ENCODE results near the gene IGF2. TPM values are rescaled to one million over a fixed set of nuclear protein-coding genes. Genes with fewer than 3 reads are reported as not detected.

The IGF2 gene
- total and polyA plus RNA-seq, 10 of the 15 experiments (the other 5 are each of a cell fraction or from before 2014, with no cell fraction given), result 0.41 TPM; not detected in 9

GRCh38 chr11:2136209-2136951 is 2.8 kb downstream of the IGF2 start:
- intact Hi-C loops (cut with micrococcal nuclease; ENCODE audit: unreplicated experiment) (no loop called here), in situ Hi-C loops (cut with MboI) (no loop called here)
- no peak for TF ChIP-seq CHD2 (IDR thresholded peaks at IDR 0.05; ENCODE audit: borderline replicate concordance, low read depth, low read length)
- no peak for TF ChIP-seq RUNX3 (IDR thresholded peaks at IDR 0.05; ENCODE audit: low read length)
- TF ChIP-seq HDGF (IDR thresholded peaks at IDR 0.05), result no peak
- no peak for TF ChIP-seq RBBP5 (conservative IDR thresholded peaks at IDR 0.05)
- no peak for TF ChIP-seq BCL3 (IDR thresholded peaks at IDR 0.05; ENCODE audit: borderline replicate concordance, insufficient read depth, low read depth, low read length, poor library complexity, severe bottlenecking)
- TF ChIP-seq JUNB (IDR thresholded peaks at IDR 0.05), result no peak
- no peak for TF ChIP-seq PAX5 (IDR thresholded peaks at IDR 0.05; ENCODE audit: borderline replicate concordance, low read depth, low read length)
- no peak for TF ChIP-seq FOS (IDR thresholded peaks at IDR 0.05; ENCODE audit: borderline replicate concordance, extremely low read depth, insufficient read length)
- TF ChIP-seq SKIL (IDR thresholded peaks at IDR 0.05; ENCODE audit: low read depth, poor library complexity, severe bottlenecking), result no peak
- no peak for TF ChIP-seq SP1 (IDR thresholded peaks at IDR 0.05; ENCODE audit: low read depth, low read length)
- no peak for TF ChIP-seq HDAC2 (IDR thresholded peaks at IDR 0.05)
- no peak for TF ChIP-seq ZBTB40 (IDR thresholded peaks at IDR 0.05; ENCODE audit: borderline replicate concordance)
- no peak for TF ChIP-seq SREBF2 (IDR thresholded peaks at IDR 0.05; ENCODE audit: low read length)
- no peak for TF ChIP-seq BRCA1 (IDR thresholded peaks at IDR 0.05; ENCODE audit: low read depth, low read length)
- no peak for TF ChIP-seq TBL1XR1 (IDR thresholded peaks at IDR 0.05; ENCODE audit: low read depth, low read length)
- no peak for TF ChIP-seq NFIC (IDR thresholded peaks at IDR 0.05; ENCODE audit: low read depth, low read length)
- TF ChIP-seq LARP7 (IDR thresholded peaks at IDR 0.05), result no peak
- POLR2A ChIA-PET, result no interaction called here
- no peak overlapping the region for H3K9ac ChIP-seq (ENCODE audit: control insufficient read depth, insufficient read depth, low read length)
- CTCF ChIA-PET, result no interaction called here
- H4K20me1 ChIP-seq (ENCODE audit: control insufficient read depth, insufficient read depth), result no peaks in the 10 kb centered on the region
- H3K4me2 ChIP-seq (ENCODE audit: control insufficient read depth, insufficient read depth), result no peak overlapping the region
- BruUV-seq (replicated peaks), result no TSS peak
- ATAC-seq (no peak), DNase-seq (ENCODE audit: low read depth, low spot score) (no peak), FAIRE-seq (no peak)
- no peaks in the 10 kb centered on the region for H3K79me2 ChIP-seq (ENCODE audit: control insufficient read depth, insufficient read depth, low read length)
- RAD21 ChIA-PET (ENCODE audit: unreplicated experiment), result no interaction called here
- no peaks in the 10 kb centered on the region for H3K36me3 ChIP-seq (ENCODE audit: control insufficient read depth in 2 of 2, insufficient read depth in 2 of 2, low read length in 1 of 2)
- no peak overlapping the region for H2AFZ ChIP-seq (ENCODE audit: control insufficient read depth, low read depth, low read length)
- H3K4me1 ChIP-seq (ENCODE audit: control insufficient read depth, insufficient read depth, low read length), result no peaks in the 10 kb centered on the region
- peaks cover 3 to 5% of the 10 kb centered on the region in 2 experiments; a peak in 3 of 4 replicates for H3K27me3 ChIP-seq (replicated peaks in 1 of 2; ENCODE audit: control insufficient read depth in 2 of 2, insufficient read depth in 2 of 2, low read length in 1 of 2)
- WGBS (ENCODE audit: insufficient coverage, insufficient replicate concordance, low lambda C conversion rate, missing lambda C conversion rate), result 43% methylated on average over 24 of the region's 24 CpGs
- H3K4me3 ChIP-seq, result no peak overlapping the region
- H3K27ac ChIP-seq (ENCODE audit: control insufficient read depth, insufficient read depth), result no peak overlapping the region
- SMC1A ChIA-PET (ENCODE audit: uncharacterized antibody, unreplicated experiment), result interaction anchor here (1.0 kb wide), 1 partner anchor 15 kb away, joined by 3 read pairs; no protein-coding TSS in a partner anchor
- no peaks in the 10 kb centered on the region for H3K9me3 ChIP-seq (replicated peaks; ENCODE audit: control insufficient read depth, insufficient read depth, low read length)

All from GM12878 (cell line).